SU-DHL-6 (cell line): ENCODE data around the gene CALHM2.

Source experiments
- H2AFZ ChIP-seq: fragments of 200-600 bp; sonication (generic); 2 replicates; pipeline ENCODE4 v1.6.1; 2014; ENCODE audit warnings: low read depth, mild to moderate bottlenecking, moderate library complexity, mixed read lengths, antibody characterized with exemption, low read length; ENCODE audit not compliant: severe bottlenecking
- H3F3A ChIP-seq: fragments of 200-600 bp; shearing (Covaris generic); 2 replicates; pipeline ENCODE4 v1.6.0; 2016; ENCODE audit warnings: antibody characterized with exemption, mild to moderate bottlenecking; ENCODE audit not compliant: insufficient read depth
- H3K27ac ChIP-seq: fragments of 200-600 bp; sonication (generic); 2 replicates; pipeline ENCODE4 v1.5.1; 2016; ENCODE audit warnings: low read depth, mild to moderate bottlenecking, low read length, moderate library complexity, mixed read lengths
- H3K27me3 ChIP-seq: fragments of 200-600 bp; sonication (generic), shearing (Covaris generic); 2 replicates; pipeline ENCODE4 v1.6.0; 2014; ENCODE audit warnings: mild to moderate bottlenecking, low read length
- H3K36me3 ChIP-seq: fragments of 200-600 bp; sonication (generic); 2 replicates; pipeline ENCODE4 v1.6.1; 2014; ENCODE audit warnings: mild to moderate bottlenecking, low read length, mixed read lengths
- H3K4me2 ChIP-seq: fragments of 300-600, 200-600 bp; shearing (Covaris generic), sonication (generic); 2 replicates; pipeline ENCODE4 v1.6.0; 2014; ENCODE audit warnings: low read length, low read depth, mild to moderate bottlenecking; ENCODE audit not compliant: poor library complexity, severe bottlenecking
- H3K4me3 ChIP-seq: fragments of 200-600 bp; sonication (generic); 2 replicates; pipeline ENCODE4 v1.5.1; 2014; ENCODE audit warnings: antibody characterized with exemption, low read length, mild to moderate bottlenecking, mixed read lengths; ENCODE audit not compliant: insufficient read depth, poor library complexity, severe bottlenecking
- H3K79me2 ChIP-seq: fragments of 200-600 bp; sonication (generic); 2 replicates; pipeline ENCODE4 v1.6.1; 2014; ENCODE audit warnings: mild to moderate bottlenecking, low read length, moderate library complexity; ENCODE audit not compliant: insufficient read depth
- H3K9ac ChIP-seq: fragments of 200-600 bp; sonication (generic); 2 replicates; pipeline ENCODE4 v1.7.0; 2014; ENCODE audit warnings: mild to moderate bottlenecking, low read length
- H3K9me2 ChIP-seq: fragments of 200-600 bp; sonication (generic); replicated peaks from 2 replicates; pipeline ENCODE4 v1.6.1; 2014; ENCODE audit warnings: low read length; ENCODE audit not compliant: insufficient read depth
- H3K9me3 ChIP-seq: fragments of 200-600 bp; sonication (generic); 2 replicates; pipeline ENCODE4 v1.6.1; 2014; ENCODE audit warnings: low read length, mixed read lengths; ENCODE audit not compliant: insufficient read depth
- H4K20me1 ChIP-seq: fragments of 200-600 bp; sonication (generic); 2 replicates; pipeline ENCODE4 v1.6.1; 2014; ENCODE audit warnings: low read depth, mild to moderate bottlenecking, antibody characterized with exemption, low read length, moderate library complexity, mixed read lengths
- CTCF ChIP-seq: fragments of 200-600 bp; sonication (generic); IDR thresholded peaks from one replicate; pipeline ENCODE4 v1.5.1; 2017; ENCODE audit warnings: antibody characterized with exemption, mild to moderate bottlenecking, low read length, moderate library complexity; ENCODE audit not compliant: insufficient read depth, poor library complexity, severe bottlenecking
- EZH2phosphoT487 ChIP-seq: fragments of 200-600 bp; sonication (generic), shearing (Covaris generic); conservative IDR thresholded peaks from 2 replicates; pipeline ENCODE4 v1.6.1; 2018; ENCODE audit warnings: mild to moderate bottlenecking, antibody characterized with exemption, low read length, moderate library complexity, mixed read lengths

CALHM2 gene

DNA sequence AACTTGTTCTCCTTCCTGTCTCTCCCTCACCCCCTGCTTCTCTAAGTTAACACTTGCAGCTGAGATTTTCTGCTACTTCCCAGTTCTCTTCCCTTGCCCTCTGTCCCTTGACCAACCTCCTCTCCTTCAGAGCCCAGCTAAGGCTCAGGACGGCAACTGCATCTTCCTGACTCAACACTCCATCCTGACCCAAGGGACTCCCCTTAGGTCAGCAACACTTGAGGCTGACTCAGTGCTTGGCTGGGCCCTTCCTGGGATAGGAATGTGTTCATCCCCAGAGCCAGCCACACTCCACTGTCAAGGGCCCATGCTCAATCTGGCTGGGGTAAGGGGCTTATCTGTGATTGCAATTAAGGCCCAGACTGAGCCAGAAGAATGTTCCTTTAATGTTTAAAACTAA, 3.4 kb downstream of the CALHM2 start:
- TF ChIP-seq EZH2phosphoT487 = no peak
- no peak for TF ChIP-seq CTCF
- no peak overlapping the region for H2AFZ ChIP-seq
- no peak overlapping the region for H3K9ac ChIP-seq
- H3K9me3 ChIP-seq = no peaks in the 10 kb centered on the region
- no peak overlapping the region for H3K4me2 ChIP-seq
- no peak overlapping the region for H3K4me3 ChIP-seq
- H3K27ac ChIP-seq = no peak overlapping the region
- no peaks in the 10 kb centered on the region for H3K36me3 ChIP-seq
- no peaks in the 10 kb centered on the region for H4K20me1 ChIP-seq
- no peaks in the 10 kb centered on the region for H3K27me3 ChIP-seq
- no peaks in the 10 kb centered on the region for H3K79me2 ChIP-seq
- H3K9me2 ChIP-seq = no peaks in the 10 kb centered on the region
- H3F3A ChIP-seq = no peaks in the 10 kb centered on the region

- Histone ChIP-seq H4K20me1 (no peaks in the 10 kb centered on the region), H3K36me3 (peaks cover 4% of the 10 kb centered on the region; the same call in 1 of the 2 replicates), H3K9me2 (no peaks in the 10 kb centered on the region)
Measured at GRCh38 chr10:103447187-103447586, 5.0 kb downstream of the CALHM2 start.

GRCh38 chr10:103445767-103446567, 6.2 kb downstream of the CALHM2 start:
- H3K9me2 ChIP-seq = no peaks in the 10 kb centered on the region
- H3K9ac ChIP-seq = no peak overlapping the region
- no peaks in the 10 kb centered on the region for H3K9me3 ChIP-seq
- H2AFZ ChIP-seq = no peak overlapping the region
- no peak overlapping the region for H3K4me3 ChIP-seq
- no peaks in the 10 kb centered on the region for H4K20me1 ChIP-seq
- no peaks in the 10 kb centered on the region for H3F3A ChIP-seq
- H3K27ac ChIP-seq = no peak overlapping the region
- TF ChIP-seq EZH2phosphoT487 (no peak), CTCF (no peak)
- H3K36me3 ChIP-seq = peaks cover 4% of the 10 kb centered on the region; the same call in 1 of the 2 replicates
- H3K79me2 ChIP-seq = no peaks in the 10 kb centered on the region
- H3K4me2 ChIP-seq = no peak overlapping the region
- H3K27me3 ChIP-seq = no peaks in the 10 kb centered on the region

More at GRCh38 chr10:103447187-103447586, 5.0 kb downstream of the CALHM2 start:
- Histone ChIP-seq H2AFZ (no peak overlapping the region), H3K4me3 (no peak overlapping the region), H3K79me2 (no peaks in the 10 kb centered on the region), H3F3A (no peaks in the 10 kb centered on the region), H3K4me2 (no peak overlapping the region), H3K27me3 (no peaks in the 10 kb centered on the region), H3K9ac (no peak overlapping the region), H3K27ac (no peak overlapping the region), H3K9me3 (no peaks in the 10 kb centered on the region)
- TF ChIP-seq EZH2phosphoT487 = no peak

- Histone ChIP-seq H2AFZ (no peak overlapping the region), H3K27ac (no peak overlapping the region), H3K4me2 (no peak overlapping the region), H4K20me1 (no peaks in the 10 kb centered on the region), H3F3A (no peaks in the 10 kb centered on the region), H3K4me3 (no peak overlapping the region), H3K27me3 (no peaks in the 10 kb centered on the region), H3K36me3 (peaks cover 4% of the 10 kb centered on the region; the same call in 1 of the 2 replicates), H3K9ac (no peak overlapping the region), H3K79me2 (no peaks in the 10 kb centered on the region), H3K9me3 (no peaks in the 10 kb centered on the region), H3K9me2 (no peaks in the 10 kb centered on the region)
- TF ChIP-seq EZH2phosphoT487 (no peak), CTCF (no peak)
Measured at GRCh38 chr10:103445366-103445765, 6.8 kb downstream of the CALHM2 start.
